ENCODE results near the gene ZCCHC7.
"Not testable (repeated sequence)": the region's sequence is repeated elsewhere in the genome, so short reads cannot be mapped to it uniquely, and the experiment has no call there.

The ZCCHC7 gene

GRCh38 chr9:37259951-37260350 is 139.6 kb downstream of the ZCCHC7 start:
- no peak for DNase-seq

GRCh38 chr9:37262410-37262809 is 142.0 kb downstream of the ZCCHC7 start:
- no peak for DNase-seq

- DNase-seq = no peak
Observed at GRCh38 chr9:37264539-37264938, 144.2 kb downstream of the ZCCHC7 start.

- DNase-seq = no peak
Observed at GRCh38 chr9:37266630-37267029, 146.3 kb downstream of the ZCCHC7 start.

GRCh38 chr9:37269221-37269620 is 148.8 kb downstream of the ZCCHC7 start:
- DNase-seq = no peak

GRCh38 chr9:37271679-37272078 is 151.3 kb downstream of the ZCCHC7 start:
- DNase-seq = no peak

- DNase-seq = no peak
Observed at GRCh38 chr9:37273595-37273994, 153.2 kb downstream of the ZCCHC7 start.

- DNase-seq = no peak
Observed at GRCh38 chr9:37281541-37281940, 161.2 kb downstream of the ZCCHC7 start.

- no peak for DNase-seq
Observed at GRCh38 chr9:37283730-37284325, 163.5 kb downstream of the ZCCHC7 start.

GRCh38 chr9:37284636-37285035 is 164.3 kb downstream of the ZCCHC7 start:
- DNase-seq = no peak

- DNase-seq = no peak
Observed at GRCh38 chr9:37286530-37287175, 166.3 kb downstream of the ZCCHC7 start.

- DNase-seq = no peak
Observed at GRCh38 chr9:37287317-37287716, 166.9 kb downstream of the ZCCHC7 start.

- no peak for DNase-seq
Observed at GRCh38 chr9:37289631-37290030, 169.3 kb downstream of the ZCCHC7 start.

GRCh38 chr9:37290366-37290939 is 170.1 kb downstream of the ZCCHC7 start:
- DNase-seq = no peak

GRCh38 chr9:37290940-37291485 is 170.6 kb downstream of the ZCCHC7 start:
- DNase-seq = no peak

GRCh38 chr9:37291612-37292238 is 171.4 kb downstream of the ZCCHC7 start:
- not testable (repeated sequence) for DNase-seq

- DNase-seq = no peak
Observed at GRCh38 chr9:37292896-37293295, 172.5 kb downstream of the ZCCHC7 start.

GRCh38 chr9:37293664-37294524 is 173.5 kb downstream of the ZCCHC7 start:
- DNase-seq = no peak

- no peak for DNase-seq
Observed at GRCh38 chr9:37295178-37295577, 174.8 kb downstream of the ZCCHC7 start.

- no peak for DNase-seq
Observed at GRCh38 chr9:37295796-37296195, 175.4 kb downstream of the ZCCHC7 start.

- no peak for DNase-seq
Observed at GRCh38 chr9:37297592-37297991, 177.2 kb downstream of the ZCCHC7 start.

GRCh38 chr9:37300620-37301019 is 180.2 kb downstream of the ZCCHC7 start:
- no peak for DNase-seq
